ENCODE results near the gene BRIP1. TPM values are rescaled to one million over a fixed set of nuclear protein-coding genes. Genes with fewer than 3 reads are reported as not detected.

The BRIP1 gene
- total RNA-seq, 2 donors from 2014 or later = 19.0 to 21.7 TPM

DNA sequence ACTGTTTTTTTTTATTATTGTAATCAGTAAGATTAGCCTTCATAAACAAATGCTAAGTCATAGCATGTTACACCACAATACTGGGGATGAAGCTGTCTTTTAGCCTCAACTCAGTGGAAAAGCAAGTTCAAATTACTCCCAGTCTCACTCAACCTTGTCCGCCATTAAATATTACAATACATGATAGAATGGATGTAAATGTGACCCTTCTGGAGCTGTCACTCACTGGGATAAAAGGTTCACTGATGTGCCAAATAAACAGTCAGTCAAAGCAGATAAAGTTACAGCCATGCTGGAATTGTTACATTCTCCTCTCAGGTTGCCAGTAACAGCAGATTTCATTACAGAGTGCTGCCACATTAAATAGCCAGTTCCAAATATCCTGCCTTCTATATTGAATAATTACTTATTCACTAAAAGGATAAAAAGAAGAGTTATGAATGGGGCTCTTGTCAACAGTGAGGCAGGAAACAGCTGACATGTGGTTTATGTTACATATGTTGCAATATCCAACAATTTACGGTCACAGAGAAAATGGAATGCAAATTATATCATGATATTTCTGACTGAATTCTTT lies 53.4 kb downstream of the BRIP1 start:
- Mint-ChIP-seq H3K9me3 (no peaks in the 10 kb centered on the region), H3K27me3 (no peaks in the 10 kb centered on the region)
- no peak for ATAC-seq (replicated peaks)

DNA sequence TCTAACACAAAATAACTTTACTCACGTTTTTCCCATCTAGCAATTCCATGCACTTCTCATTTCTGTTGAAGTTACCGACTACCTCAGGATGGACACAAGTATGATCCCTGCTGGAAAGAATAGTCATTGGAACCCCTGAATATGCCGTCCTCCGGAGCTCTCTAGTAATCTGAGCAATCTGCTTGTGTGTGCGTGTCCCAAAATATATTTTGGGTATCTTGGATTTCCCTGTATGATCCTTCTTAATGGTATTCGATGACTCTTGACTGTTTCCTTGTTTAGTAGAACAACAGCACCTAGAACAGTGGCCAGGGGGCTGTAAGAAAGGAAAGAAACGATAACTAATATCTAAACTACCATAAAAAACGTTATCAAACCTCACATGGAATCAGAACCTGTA lies 54.9 kb downstream of the BRIP1 start:
- Mint-ChIP-seq H3K36me3 (ENCODE audit: low read depth) (peaks cover 14% of the 10 kb centered on the region), H3K4me1 (peaks cover 9% of the 10 kb centered on the region), H3K9me3 (no peaks in the 10 kb centered on the region), H3K27ac (no peak overlapping the region), H3K4me3 (no peak overlapping the region), H3K27me3 (no peaks in the 10 kb centered on the region)
- no peak for ATAC-seq (replicated peaks)

More for the DNA sequence above, 53.4 kb downstream of the BRIP1 start:
- peaks cover 16% of the 10 kb centered on the region for H3K36me3 Mint-ChIP-seq (ENCODE audit: low read depth)
- no peak overlapping the region for H3K27ac Mint-ChIP-seq
- H3K4me3 Mint-ChIP-seq = no peak overlapping the region
- peaks cover 9% of the 10 kb centered on the region for H3K4me1 Mint-ChIP-seq

DNA sequence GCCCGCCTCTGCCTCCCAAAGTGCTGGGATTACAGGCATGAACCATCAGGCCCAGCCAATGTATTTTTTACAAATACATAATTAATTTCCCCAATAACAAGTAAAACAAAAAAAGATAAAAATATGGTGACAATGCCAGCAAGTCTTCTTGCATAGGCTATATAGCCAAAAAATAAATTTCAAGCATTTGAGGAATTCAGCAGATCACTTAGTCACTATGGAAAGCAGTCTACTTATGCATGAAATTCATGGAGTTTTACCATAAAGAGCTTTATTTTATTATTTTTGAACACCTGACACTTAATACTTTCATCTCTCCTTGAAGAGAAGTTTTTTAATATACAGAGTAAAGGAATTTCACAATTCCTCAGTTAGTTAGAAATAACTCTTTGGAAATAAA lies 56.4 kb downstream of the BRIP1 start:
- no peak for ATAC-seq (replicated peaks)
- H3K27me3 Mint-ChIP-seq = no peaks in the 10 kb centered on the region
- no peak overlapping the region for H3K4me3 Mint-ChIP-seq

DNA sequence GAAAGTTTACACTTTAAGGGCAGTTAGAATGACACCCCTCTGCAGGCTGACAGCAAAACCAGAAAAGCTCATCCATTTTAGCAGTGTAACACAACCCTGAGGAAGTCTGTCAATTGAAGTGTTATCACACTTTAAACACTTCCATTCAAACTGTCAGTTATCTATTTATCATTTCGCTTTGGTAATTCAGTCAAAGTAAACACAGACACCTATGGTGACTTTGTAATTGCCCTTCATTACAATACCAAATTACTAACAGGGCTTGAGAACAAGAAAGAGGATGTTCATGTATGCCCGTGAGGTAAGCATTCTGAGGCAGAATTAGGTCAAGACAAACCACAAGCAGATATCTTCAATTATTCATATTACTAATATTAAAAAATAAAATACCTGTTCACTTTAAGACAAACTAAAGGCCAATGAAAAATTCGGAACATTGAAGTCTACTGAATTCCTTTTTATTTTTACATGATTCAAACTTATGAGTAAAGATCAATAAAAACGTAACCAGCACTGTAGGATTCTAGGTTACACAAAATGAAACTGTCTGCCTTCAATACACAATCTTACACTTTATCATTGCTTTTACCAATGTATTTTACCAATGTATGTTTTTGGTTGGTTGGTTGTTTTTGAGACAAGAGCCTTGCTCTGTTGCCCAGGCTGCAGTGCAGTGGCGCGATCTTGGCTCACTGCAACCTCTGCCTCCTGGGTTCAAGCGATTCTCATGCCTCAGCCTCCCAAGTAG lies 57.1 kb downstream of the BRIP1 start:
- Mint-ChIP-seq H3K4me3 (peak overlapping the region; percentile 15), H3K27me3 (no peaks in the 10 kb centered on the region), H3K9me3 (no peaks in the 10 kb centered on the region), H3K36me3 (ENCODE audit: low read depth) (peaks cover 9% of the 10 kb centered on the region), H3K27ac (no peak overlapping the region), H3K4me1 (peaks cover 9% of the 10 kb centered on the region)
- peak; percentile 63 for ATAC-seq (replicated peaks)

More for the DNA sequence above, 56.4 kb downstream of the BRIP1 start:
- Mint-ChIP-seq H3K36me3 (ENCODE audit: low read depth) (peaks cover 6% of the 10 kb centered on the region), H3K27ac (no peak overlapping the region), H3K9me3 (no peaks in the 10 kb centered on the region), H3K4me1 (peaks cover 9% of the 10 kb centered on the region)

DNA sequence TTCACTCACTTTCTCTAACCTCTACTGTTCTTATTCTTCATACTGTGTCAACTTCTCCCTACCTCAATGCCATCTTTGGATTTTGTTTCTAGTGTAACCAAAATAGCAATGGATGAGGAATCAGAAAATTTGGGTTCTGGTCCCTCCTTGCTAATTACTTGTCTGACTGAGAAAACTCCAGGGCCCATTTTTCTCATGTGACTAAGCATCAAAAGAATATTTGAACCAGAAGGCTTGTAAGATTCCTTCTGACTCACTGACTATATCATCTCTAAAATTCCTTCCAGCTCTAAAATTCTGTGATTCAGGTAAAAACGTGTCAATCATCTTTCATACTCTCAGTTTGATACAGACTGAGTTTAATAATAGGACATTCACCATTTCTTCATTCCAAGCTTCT lies 57.9 kb downstream of the BRIP1 start:
- H3K9me3 Mint-ChIP-seq = no peaks in the 10 kb centered on the region
- H3K36me3 Mint-ChIP-seq (ENCODE audit: low read depth) = peaks cover 10% of the 10 kb centered on the region
- H3K27ac Mint-ChIP-seq = no peak overlapping the region
- peaks cover 9% of the 10 kb centered on the region for H3K4me1 Mint-ChIP-seq
- no peaks in the 10 kb centered on the region for H3K27me3 Mint-ChIP-seq
- no peak for ATAC-seq (replicated peaks)
- no peak overlapping the region for H3K4me3 Mint-ChIP-seq

DNA sequence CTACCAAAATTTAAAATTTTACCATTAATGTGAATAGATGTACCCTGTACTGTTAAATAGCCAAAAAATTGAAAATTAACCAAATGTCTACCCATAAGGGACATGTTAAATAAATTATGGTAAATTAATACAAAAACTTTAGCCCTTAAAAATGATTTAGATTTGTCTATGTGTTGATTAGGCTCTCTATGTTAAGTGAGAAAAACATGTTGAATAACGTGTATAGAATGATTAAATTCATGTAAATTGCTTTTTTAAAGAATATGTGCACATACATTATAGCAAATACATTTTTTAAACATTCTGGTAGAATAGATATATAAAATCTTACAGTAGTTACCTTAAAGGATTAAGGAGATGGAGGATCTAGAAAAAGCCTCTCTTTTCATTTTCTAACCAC lies 59.5 kb downstream of the BRIP1 start:
- no peak for ATAC-seq (replicated peaks)
- no peak overlapping the region for H3K27ac Mint-ChIP-seq
- no peak overlapping the region for H3K4me3 Mint-ChIP-seq
- no peaks in the 10 kb centered on the region for H3K9me3 Mint-ChIP-seq
- H3K4me1 Mint-ChIP-seq = peaks cover 9% of the 10 kb centered on the region
- H3K27me3 Mint-ChIP-seq = no peaks in the 10 kb centered on the region
- peaks cover 15% of the 10 kb centered on the region for H3K36me3 Mint-ChIP-seq (ENCODE audit: low read depth)

DNA sequence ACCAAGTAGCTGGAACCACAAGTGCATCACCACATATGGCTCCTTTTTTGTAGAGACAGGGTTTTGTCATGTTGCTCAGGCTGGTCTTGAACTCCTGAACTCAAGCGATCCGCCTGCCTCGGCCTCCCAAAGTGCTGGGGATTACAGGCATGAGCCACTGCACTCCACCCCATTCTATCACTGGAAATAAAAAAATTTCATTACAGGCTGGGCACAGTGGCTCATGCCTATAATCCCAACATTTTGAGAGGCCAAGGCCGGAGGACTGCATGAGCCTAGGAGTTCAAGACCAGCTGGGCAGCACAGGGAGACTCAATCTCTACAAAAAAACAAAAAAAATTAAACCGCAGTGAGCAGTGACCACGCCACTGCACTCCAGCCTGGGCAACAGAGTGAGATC lies 60.1 kb downstream of the BRIP1 start:
- Mint-ChIP-seq H3K9me3 (no peaks in the 10 kb centered on the region), H3K4me3 (no peak overlapping the region), H3K27me3 (no peaks in the 10 kb centered on the region), H3K27ac (no peak overlapping the region), H3K4me1 (peaks cover 9% of the 10 kb centered on the region), H3K36me3 (ENCODE audit: low read depth) (peaks cover 11% of the 10 kb centered on the region)
- ATAC-seq (replicated peaks) = no peak

DNA sequence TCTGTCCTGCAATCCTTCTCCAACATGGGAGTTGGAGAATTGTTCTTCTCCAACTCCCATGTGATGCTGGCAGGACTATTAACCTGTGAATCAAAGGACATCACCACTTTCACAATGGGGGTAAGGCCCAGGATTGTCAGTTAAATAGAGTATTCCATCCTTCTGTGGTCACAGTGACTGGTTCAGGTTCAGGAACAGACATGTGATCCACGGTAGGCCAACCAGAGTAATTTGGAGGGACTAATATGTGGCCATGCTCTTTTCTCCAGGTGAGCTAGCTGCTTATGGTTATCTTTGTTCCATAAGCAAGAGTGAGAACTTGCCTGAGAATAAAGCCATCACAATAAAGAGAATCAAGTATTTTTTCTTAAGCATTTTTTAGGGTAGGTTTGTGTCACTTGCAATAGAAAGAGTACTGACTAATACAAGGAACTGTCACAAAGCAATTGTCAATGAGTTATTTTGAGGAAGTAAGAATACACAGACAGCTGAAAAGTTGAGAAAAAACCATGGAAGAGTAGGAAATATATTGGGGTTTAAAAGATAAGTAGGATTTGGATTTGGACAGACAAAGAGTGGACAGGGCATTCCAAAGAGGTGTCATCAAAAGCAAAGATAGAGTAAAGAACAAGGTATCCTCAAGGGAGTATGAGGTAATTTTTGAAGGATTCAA lies 63.4 kb downstream of the BRIP1 start:
- no peaks in the 10 kb centered on the region for H3K4me1 Mint-ChIP-seq
- H3K27me3 Mint-ChIP-seq = no peaks in the 10 kb centered on the region
- H3K9me3 Mint-ChIP-seq = no peaks in the 10 kb centered on the region
- H3K36me3 Mint-ChIP-seq (ENCODE audit: low read depth) = peaks cover 32% of the 10 kb centered on the region
- no peak overlapping the region for H3K4me3 Mint-ChIP-seq
- no peak for ATAC-seq (replicated peaks)
- H3K27ac Mint-ChIP-seq = no peak overlapping the region

DNA sequence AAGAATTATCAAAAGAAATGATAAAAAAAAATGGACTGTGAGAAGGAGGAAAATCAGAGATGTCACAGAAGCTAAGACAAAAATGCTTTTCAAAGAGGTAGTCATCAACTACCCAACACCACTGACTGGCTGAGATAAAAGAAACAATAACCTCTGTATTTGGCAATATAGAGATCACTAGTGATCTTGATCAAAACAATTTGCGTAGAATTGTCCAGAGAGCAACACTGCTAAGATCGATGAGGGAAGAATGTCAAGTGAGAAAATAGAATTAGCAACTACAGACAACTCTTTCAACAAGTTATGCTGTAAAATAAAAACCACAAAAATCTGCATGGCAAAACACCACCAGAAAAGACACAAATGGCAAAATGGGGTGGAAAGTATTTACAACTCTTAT lies 66.0 kb downstream of the BRIP1 start:
- Mint-ChIP-seq H3K36me3 (ENCODE audit: low read depth) (peaks cover 32% of the 10 kb centered on the region), H3K4me1 (no peaks in the 10 kb centered on the region), H3K27ac (no peak overlapping the region), H3K9me3 (no peaks in the 10 kb centered on the region), H3K4me3 (no peak overlapping the region), H3K27me3 (no peaks in the 10 kb centered on the region)
- ATAC-seq (replicated peaks) = no peak

DNA sequence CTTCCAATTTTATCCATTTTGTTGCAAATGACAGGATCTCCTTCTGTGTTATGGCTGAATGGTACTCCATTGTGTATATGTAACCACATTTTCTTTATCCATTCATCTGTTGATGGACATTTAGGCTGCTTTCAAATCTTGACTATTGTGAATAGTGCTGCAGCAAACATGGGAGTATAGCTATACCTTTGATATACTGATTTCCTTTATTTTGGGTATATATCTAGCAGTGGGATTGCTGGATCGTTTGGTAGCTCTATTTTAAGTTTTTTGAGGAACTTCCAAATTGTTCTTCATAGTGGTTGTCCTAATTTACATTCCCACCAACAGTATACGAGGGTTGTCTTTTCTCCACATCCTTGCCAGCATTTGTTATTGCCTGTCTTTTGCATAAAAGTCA lies 67.8 kb downstream of the BRIP1 start:
- H3K9me3 Mint-ChIP-seq = no peaks in the 10 kb centered on the region
- H3K36me3 Mint-ChIP-seq (ENCODE audit: low read depth) = peaks cover 27% of the 10 kb centered on the region
- no peak for ATAC-seq (replicated peaks)
- H3K27me3 Mint-ChIP-seq = no peaks in the 10 kb centered on the region
- H3K4me3 Mint-ChIP-seq = no peak overlapping the region
- H3K27ac Mint-ChIP-seq = no peak overlapping the region
- H3K4me1 Mint-ChIP-seq = no peaks in the 10 kb centered on the region

DNA sequence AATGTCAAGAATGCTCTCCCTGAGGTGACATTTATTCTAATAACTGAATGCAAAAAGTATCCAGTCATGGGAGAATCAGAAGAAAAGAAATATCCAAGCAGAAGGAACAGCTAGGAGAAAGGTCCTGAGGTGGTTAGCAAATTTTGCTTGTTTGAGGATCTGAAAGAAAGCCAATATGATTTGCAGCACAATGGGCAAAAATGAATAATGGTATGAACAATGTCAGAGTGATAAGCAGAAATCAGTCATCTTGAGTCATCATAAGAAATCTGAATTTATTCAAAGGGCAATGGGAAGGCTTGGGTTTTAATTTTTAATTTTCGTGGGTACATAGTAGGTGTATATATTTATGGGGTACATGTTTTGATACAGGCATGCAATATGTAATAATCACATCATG lies 68.5 kb downstream of the BRIP1 start:
- Mint-ChIP-seq H3K4me1 (no peaks in the 10 kb centered on the region), H3K36me3 (ENCODE audit: low read depth) (peaks cover 27% of the 10 kb centered on the region), H3K9me3 (no peaks in the 10 kb centered on the region), H3K4me3 (no peak overlapping the region), H3K27me3 (no peaks in the 10 kb centered on the region), H3K27ac (no peak overlapping the region)
- ATAC-seq (replicated peaks) = no peak

DNA sequence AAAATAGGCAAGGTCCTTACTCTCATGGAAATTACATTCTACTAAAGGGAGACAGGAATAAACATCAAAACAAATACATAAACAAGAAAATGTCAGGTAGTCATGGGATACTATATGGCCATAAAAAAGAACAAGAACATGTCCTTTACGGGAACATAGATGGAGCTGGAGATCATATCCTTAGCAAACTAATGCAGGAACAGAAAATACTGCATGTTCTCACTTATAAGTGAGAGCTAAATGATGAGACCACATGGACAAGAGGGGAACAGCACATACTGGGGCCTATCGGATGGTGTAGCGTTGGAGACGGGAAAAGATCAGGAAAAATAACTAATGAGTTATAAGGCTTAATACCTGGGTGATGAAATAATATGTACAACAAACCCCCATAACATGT lies 69.1 kb downstream of the BRIP1 start:
- peaks cover 27% of the 10 kb centered on the region for H3K36me3 Mint-ChIP-seq (ENCODE audit: low read depth)
- no peak for ATAC-seq (replicated peaks)
- H3K27ac Mint-ChIP-seq = no peak overlapping the region
- no peaks in the 10 kb centered on the region for H3K27me3 Mint-ChIP-seq
- H3K9me3 Mint-ChIP-seq = no peaks in the 10 kb centered on the region
- H3K4me3 Mint-ChIP-seq = no peak overlapping the region
- H3K4me1 Mint-ChIP-seq = no peaks in the 10 kb centered on the region

DNA sequence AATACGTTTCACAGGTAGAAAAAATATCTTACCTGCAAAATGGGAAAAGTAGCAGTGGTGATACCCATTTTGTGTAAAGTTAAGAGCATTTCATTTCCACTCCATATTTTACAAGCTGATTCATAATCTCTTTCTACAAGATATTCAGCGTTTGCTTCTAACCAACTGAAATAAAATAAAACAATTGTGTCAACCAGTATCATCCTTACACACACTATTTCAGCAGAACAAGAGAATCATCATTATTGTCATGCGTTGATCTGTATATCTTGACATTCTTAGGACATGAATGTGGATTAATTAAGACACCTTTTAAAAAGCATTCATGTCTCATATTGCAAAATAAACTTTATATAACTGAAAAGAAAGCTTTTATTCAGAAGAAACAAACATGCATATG lies 69.8 kb downstream of the BRIP1 start:
- no peaks in the 10 kb centered on the region for H3K27me3 Mint-ChIP-seq
- ATAC-seq (replicated peaks) = no peak
- H3K36me3 Mint-ChIP-seq (ENCODE audit: low read depth) = peaks cover 22% of the 10 kb centered on the region
- no peak overlapping the region for H3K4me3 Mint-ChIP-seq
- no peak overlapping the region for H3K27ac Mint-ChIP-seq
- H3K9me3 Mint-ChIP-seq = no peaks in the 10 kb centered on the region
- H3K4me1 Mint-ChIP-seq = no peaks in the 10 kb centered on the region

DNA sequence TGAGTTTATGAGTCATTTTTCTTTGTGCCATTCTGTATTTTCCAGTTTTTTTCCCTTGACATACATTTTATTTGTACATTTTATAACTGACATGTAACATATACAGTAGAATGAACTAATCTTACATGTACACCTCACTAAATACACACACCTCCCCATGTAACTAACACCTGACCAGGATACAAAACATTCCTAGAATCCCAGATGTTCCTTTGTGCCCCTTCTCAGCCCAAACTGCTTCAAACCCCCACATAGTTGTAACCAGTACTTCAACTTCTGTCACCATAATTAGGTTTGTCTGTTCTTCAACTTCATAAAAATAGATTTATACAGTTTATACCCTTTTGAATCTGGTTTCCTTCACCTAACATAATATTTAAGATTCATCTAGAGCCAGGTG lies 73.5 kb downstream of the BRIP1 start:
- no peak for ATAC-seq (replicated peaks)
- Mint-ChIP-seq H3K27me3 (no peaks in the 10 kb centered on the region), H3K4me3 (no peak overlapping the region), H3K27ac (no peak overlapping the region), H3K9me3 (no peaks in the 10 kb centered on the region), H3K36me3 (ENCODE audit: low read depth) (no peaks in the 10 kb centered on the region), H3K4me1 (no peaks in the 10 kb centered on the region)

DNA sequence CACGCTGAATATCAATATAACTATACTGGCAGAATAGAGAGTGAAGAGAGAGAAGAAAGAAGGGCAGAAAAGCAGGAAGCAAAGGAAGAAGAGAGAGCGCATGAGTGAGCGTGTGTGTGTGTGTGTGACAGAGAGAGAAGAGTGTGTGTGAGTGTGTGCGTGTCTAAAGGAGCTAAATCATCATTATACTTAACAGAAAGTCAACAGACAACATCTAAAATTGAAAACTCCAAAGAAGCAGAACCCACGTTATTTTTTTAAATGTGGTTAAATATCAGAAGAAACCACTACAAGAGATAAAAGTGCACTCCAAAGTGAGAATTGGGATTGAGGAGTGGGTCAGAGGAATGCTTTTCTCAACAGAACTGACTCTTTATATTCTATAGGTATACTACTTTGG lies 77.2 kb downstream of the BRIP1 start:
- Mint-ChIP-seq H3K36me3 (ENCODE audit: low read depth) (no peaks in the 10 kb centered on the region), H3K4me1 (no peaks in the 10 kb centered on the region), H3K27ac (no peak overlapping the region), H3K27me3 (no peaks in the 10 kb centered on the region), H3K4me3 (no peak overlapping the region), H3K9me3 (no peaks in the 10 kb centered on the region)
- ATAC-seq (replicated peaks) = no peak
